ENCODE measurements around the gene ADAMTS12.

DNA sequence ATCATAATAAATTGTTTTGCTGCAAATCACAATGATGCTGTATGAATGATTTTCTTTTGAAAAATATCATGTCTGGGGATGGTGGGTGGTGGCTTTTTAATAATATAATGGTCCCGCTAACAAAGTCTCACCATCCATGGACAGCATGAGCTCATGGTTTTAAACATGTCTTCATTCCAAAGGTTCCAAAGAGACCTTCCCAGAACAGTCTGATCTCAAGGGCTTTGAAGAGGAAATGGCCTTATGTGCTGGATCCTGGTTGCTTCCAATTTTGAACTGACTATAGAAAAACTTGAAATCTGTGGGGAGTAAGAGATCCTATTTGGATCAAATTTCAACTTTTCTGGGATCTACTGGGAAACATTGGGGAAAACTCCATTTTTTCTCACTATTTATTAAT lies 121.8 kb downstream of the ADAMTS12 start:
- TF ChIP-seq POLR2A (IDR thresholded peaks at IDR 0.05) (no peak), POLR2AphosphoS5 (IDR thresholded peaks at IDR 0.05) (no peak)
- TF ChIP-seq, protein P1, sequence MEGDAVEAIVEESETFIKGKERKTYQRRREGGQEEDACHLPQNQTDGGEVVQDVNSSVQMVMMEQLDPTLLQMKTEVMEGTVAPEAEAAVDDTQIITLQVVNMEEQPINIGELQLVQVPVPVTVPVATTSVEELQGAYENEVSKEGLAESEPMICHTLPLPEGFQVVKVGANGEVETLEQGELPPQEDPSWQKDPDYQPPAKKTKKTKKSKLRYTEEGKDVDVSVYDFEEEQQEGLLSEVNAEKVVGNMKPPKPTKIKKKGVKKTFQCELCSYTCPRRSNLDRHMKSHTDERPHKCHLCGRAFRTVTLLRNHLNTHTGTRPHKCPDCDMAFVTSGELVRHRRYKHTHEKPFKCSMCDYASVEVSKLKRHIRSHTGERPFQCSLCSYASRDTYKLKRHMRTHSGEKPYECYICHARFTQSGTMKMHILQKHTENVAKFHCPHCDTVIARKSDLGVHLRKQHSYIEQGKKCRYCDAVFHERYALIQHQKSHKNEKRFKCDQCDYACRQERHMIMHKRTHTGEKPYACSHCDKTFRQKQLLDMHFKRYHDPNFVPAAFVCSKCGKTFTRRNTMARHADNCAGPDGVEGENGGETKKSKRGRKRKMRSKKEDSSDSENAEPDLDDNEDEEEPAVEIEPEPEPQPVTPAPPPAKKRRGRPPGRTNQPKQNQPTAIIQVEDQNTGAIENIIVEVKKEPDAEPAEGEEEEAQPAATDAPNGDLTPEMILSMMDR (IDR thresholded peaks at IDR 0.05), result no peak

All from transverse colon (tissue), 4 donors.